Fibroblast of lung (primary cell): ENCODE data around the gene GBA3.

Experiments used
- EZH2 ChIP-seq: IDR thresholded peaks from 2 replicates; pipeline ENCODE4 v1.5.1; 2012; ENCODE audit warnings: low read length, control low read depth, mild to moderate bottlenecking; ENCODE audit errors: missing control alignments
- TF ChIP-seq, protein P1 (sequence below), 2 donors: IDR thresholded peaks in 1 of 2; conservative IDR thresholded peaks in 1 of 2; 1 replicate in 1 of 2; 2 replicates in 1 of 2; pipeline ENCODE4 v1.5.1; 2011 to 2012; ENCODE audit warnings: low read length in 2 of 2, control low read depth in 1 of 2, inconsistent platforms in 1 of 2, low read depth in 1 of 2, mild to moderate bottlenecking in 1 of 2

GRCh38 chr4:22787753-22788375, 95.1 kb downstream of the GBA3 start:
- TF ChIP-seq, protein P1, sequence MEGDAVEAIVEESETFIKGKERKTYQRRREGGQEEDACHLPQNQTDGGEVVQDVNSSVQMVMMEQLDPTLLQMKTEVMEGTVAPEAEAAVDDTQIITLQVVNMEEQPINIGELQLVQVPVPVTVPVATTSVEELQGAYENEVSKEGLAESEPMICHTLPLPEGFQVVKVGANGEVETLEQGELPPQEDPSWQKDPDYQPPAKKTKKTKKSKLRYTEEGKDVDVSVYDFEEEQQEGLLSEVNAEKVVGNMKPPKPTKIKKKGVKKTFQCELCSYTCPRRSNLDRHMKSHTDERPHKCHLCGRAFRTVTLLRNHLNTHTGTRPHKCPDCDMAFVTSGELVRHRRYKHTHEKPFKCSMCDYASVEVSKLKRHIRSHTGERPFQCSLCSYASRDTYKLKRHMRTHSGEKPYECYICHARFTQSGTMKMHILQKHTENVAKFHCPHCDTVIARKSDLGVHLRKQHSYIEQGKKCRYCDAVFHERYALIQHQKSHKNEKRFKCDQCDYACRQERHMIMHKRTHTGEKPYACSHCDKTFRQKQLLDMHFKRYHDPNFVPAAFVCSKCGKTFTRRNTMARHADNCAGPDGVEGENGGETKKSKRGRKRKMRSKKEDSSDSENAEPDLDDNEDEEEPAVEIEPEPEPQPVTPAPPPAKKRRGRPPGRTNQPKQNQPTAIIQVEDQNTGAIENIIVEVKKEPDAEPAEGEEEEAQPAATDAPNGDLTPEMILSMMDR (conservative IDR thresholded peaks at IDR 0.05 in 1 of 2, IDR thresholded peaks at IDR 0.05 in 1 of 2; ENCODE audit: low read depth in 1 of 2, low read length in 2 of 2): no peak
- TF ChIP-seq EZH2: no peak
